Hepatocyte (in vitro differentiated cells): ENCODE results near the gene RAPGEF4. TPM values are rescaled to one million over a fixed set of nuclear protein-coding genes. Genes with fewer than 3 reads are reported as not detected.

Source experiments
- DNase-seq: peaks from one replicate; pipeline ENCODE4 v3.0.0-alpha.2; 2016; ENCODE audit warnings: low spot score
- H2AFZ ChIP-seq: fragments of 200-600 bp; sonication (generic); 2 replicates; pipeline ENCODE4 v1.6.0; 2016; ENCODE audit warnings: antibody characterized with exemption, mild to moderate bottlenecking
- H3K27ac ChIP-seq: fragments of 200-600 bp; sonication (generic); 2 replicates; pipeline ENCODE4 v1.5.1; 2016; ENCODE audit warnings: mild to moderate bottlenecking
- H3K27me3 ChIP-seq: fragments of 200-600 bp; sonication (generic); 2 replicates; pipeline ENCODE4 v1.6.1; 2016
- H3K36me3 ChIP-seq: fragments of 200-600 bp; sonication (generic); replicated peaks from 2 replicates; pipeline ENCODE4 v1.5.1; 2016; ENCODE audit warnings: low read depth; ENCODE audit not compliant: insufficient read depth
- H3K4me1 ChIP-seq: fragments of 200-600 bp; sonication (generic); 2 replicates; pipeline ENCODE4 v1.5.1; 2016; ENCODE audit warnings: mild to moderate bottlenecking, moderate library complexity; ENCODE audit not compliant: insufficient read depth
- H3K4me2 ChIP-seq: fragments of 200-600 bp; sonication (generic); 2 replicates; pipeline ENCODE4 v1.6.0; 2016
- H3K4me3 ChIP-seq: fragments of 200-600 bp; sonication (generic); 2 replicates; pipeline ENCODE4 v1.5.1; 2016; ENCODE audit warnings: mild to moderate bottlenecking
- H3K79me2 ChIP-seq: fragments of 200-600 bp; sonication (generic); 2 replicates; pipeline ENCODE4 v1.6.0; 2017; ENCODE audit warnings: mild to moderate bottlenecking
- H3K9me2 ChIP-seq: fragments of 200-600 bp; sonication (generic); replicated peaks from 2 replicates; pipeline ENCODE4 v1.6.0; 2017; ENCODE audit warnings: mild to moderate bottlenecking; ENCODE audit not compliant: insufficient read depth
- H3K9me3 ChIP-seq: fragments of 200-600 bp; sonication (generic); 2 replicates; pipeline ENCODE4 v1.5.1; 2016; ENCODE audit warnings: low read depth, mild to moderate bottlenecking
- H4K20me1 ChIP-seq: fragments of 200-600 bp; sonication (generic); 2 replicates; pipeline ENCODE4 v1.6.0; 2016; ENCODE audit warnings: mild to moderate bottlenecking; ENCODE audit not compliant: insufficient read depth, poor library complexity, severe bottlenecking
- EZH2 ChIP-seq: fragments of 200-600 bp; sonication (generic); IDR thresholded peaks from 2 replicates; pipeline ENCODE4 v1.6.1; 2016; ENCODE audit warnings: antibody characterized with exemption, mild to moderate bottlenecking, borderline replicate concordance
- EZH2phosphoT487 ChIP-seq: fragments of 200-600 bp; sonication (generic); IDR thresholded peaks from one replicate; pipeline ENCODE4 v1.6.1; 2018; ENCODE audit warnings: antibody characterized with exemption, mild to moderate bottlenecking, low read depth, moderate library complexity; ENCODE audit not compliant: unreplicated experiment, severe bottlenecking
- WGBS: methylation state at CpG from one replicate; pipeline ENCODE4 v1.1.6; 2016; ENCODE audit warnings: low lambda C conversion rate; ENCODE audit errors: missing lambda C conversion rate; 5-methylcytosine and 5-hydroxymethylcytosine counted together
- polyA plus RNA-seq: library from polyadenylated mRNA; unstranded; fragments of >200 nt; fragmentation: Nextera tagmentation; extraction: Ambion mirVana; gene quantifications from 2 replicates; pipeline ENCODE4 v1.2.1, GENCODE V29; 2016
- total RNA-seq: library from RNA; depleted of rRNA; stranded (reverse); fragments of >200 nt; gene quantifications from 2 replicates; pipeline ENCODE4 v1.2.3, GENCODE V29; 2014
- TF ChIP-seq, protein P1 (sequence below): fragments of 200-600 bp; sonication (generic); IDR thresholded peaks from 2 replicates; pipeline ENCODE4 v1.5.1; 2016; ENCODE audit warnings: antibody characterized with exemption, mild to moderate bottlenecking; ENCODE audit not compliant: poor library complexity

Gene RAPGEF4
- total and polyA plus RNA-seq, 2 experiments from 2014 or later = 1.9 to 2.0 TPM

DNA sequence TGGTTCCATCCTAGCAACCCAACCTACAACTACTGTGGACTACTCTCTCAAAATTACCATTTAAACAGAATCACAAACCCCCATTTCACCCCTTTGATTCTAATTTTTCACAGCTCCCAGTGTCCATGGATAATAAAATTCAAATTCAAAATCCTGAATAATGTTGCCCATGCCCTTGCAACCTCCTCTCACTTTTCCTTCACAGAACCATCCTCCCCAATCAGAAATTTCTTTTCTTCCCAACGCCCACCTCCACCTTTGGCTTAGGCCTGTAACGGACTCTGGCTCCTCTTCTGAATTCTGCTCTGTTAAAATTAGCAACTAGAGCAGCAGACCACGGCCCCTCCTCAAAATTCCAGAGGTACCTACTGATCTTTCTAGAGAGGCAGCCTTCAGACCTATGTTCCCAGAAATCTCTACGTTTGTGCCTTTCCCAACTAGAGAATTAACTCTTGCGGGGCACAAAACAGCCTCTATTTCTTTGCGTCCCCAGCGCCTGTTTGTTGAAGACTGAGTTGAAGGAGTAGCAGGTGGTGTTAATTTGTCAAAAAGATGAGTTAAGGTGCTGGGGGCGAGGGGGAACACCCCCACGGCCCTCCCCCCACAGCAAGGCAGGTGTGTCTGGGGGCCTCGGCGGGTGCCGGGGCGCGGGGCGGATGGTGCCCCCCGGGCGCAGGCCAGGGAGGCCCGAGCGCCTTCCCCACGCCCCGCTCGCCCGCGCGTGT, 339.6 kb downstream of the RAPGEF4 start:
- peak overlapping the region; percentile 88 for H3K27ac ChIP-seq
- H3K4me1 ChIP-seq = no peaks in the 10 kb centered on the region
- H4K20me1 ChIP-seq = no peaks in the 10 kb centered on the region
- H3K4me2 ChIP-seq = peak overlapping the region; percentile 86
- H3K27me3 ChIP-seq = no peaks in the 10 kb centered on the region
- H3K9me2 ChIP-seq = no peaks in the 10 kb centered on the region
- peaks cover 37% of the 10 kb centered on the region for H3K79me2 ChIP-seq
- peak overlapping the region; percentile 57 for H3K4me3 ChIP-seq
- DNase-seq = no peak
- H2AFZ ChIP-seq = peak overlapping the region; percentile 88
- H3K9me3 ChIP-seq = no peaks in the 10 kb centered on the region
- no peak for TF ChIP-seq EZH2
- no peak for TF ChIP-seq EZH2phosphoT487
- TF ChIP-seq, protein P1, sequence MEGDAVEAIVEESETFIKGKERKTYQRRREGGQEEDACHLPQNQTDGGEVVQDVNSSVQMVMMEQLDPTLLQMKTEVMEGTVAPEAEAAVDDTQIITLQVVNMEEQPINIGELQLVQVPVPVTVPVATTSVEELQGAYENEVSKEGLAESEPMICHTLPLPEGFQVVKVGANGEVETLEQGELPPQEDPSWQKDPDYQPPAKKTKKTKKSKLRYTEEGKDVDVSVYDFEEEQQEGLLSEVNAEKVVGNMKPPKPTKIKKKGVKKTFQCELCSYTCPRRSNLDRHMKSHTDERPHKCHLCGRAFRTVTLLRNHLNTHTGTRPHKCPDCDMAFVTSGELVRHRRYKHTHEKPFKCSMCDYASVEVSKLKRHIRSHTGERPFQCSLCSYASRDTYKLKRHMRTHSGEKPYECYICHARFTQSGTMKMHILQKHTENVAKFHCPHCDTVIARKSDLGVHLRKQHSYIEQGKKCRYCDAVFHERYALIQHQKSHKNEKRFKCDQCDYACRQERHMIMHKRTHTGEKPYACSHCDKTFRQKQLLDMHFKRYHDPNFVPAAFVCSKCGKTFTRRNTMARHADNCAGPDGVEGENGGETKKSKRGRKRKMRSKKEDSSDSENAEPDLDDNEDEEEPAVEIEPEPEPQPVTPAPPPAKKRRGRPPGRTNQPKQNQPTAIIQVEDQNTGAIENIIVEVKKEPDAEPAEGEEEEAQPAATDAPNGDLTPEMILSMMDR = no peak
- no peaks in the 10 kb centered on the region for H3K36me3 ChIP-seq
- WGBS = 7% methylated on average over 15 of the region's 25 CpGs

DNA sequence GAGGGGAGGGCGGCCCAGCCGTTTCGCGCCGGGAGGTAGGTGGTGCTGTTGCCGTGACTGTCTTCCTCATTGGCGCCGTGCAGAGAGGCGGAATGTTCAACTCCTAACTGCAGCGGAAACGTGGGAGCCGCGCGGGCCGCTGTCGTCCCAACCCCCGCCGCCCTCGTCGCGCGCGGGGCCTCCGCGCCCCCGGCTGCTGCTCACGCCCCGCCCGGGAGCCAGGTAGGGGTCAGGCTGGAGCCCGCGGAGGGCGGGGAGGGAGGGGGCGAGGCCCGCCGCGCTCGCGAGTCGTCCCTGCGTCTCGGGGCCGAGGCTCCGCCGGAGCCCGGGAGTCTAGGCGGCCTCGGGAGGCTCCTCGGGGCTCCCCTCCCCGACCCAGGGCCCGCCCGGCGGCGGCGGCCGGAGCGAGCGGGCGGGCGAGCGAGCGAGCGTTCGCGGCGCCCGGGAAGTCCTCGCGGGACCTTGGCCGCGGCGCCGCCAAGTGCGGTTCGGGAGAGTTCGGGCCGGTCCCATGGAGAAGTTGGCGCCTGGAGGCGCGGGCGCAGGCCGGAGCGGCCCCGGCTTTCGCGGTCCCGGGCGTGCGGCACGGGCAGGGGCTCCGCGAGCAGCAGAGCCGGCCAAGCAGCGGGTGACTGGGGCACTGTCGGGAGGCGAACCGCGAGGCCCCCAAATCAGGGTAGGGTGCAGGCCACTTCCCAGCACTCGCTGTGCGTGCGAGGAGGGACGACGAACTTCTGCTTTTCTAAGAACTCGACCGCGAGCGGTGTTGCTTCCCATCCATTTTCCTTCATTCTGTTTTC, 340.3 kb downstream of the RAPGEF4 start, which contains the start of gene MAP3K20:
Gene MAP3K20 (plus strand): TSS at position 66 of the 800 bp plus-strand sequence. CDS start 15,186 bp downstream, outside the sequence.
- under 1% methylated on average over 44 of the region's 106 CpGs for WGBS
- Histone ChIP-seq H3K4me2 (peak within 1 kb of the TSS; percentile 86), H3K9me2 (no peaks in the 10 kb centered on the region), H4K20me1 (no peaks in the 10 kb centered on the region), H3K36me3 (no peaks in the 10 kb centered on the region), H2AFZ (peak within 1 kb of the TSS; percentile 88), H3K9me3 (no peaks in the 10 kb centered on the region), H3K79me2 (peaks cover 45% of the 10 kb centered on the region), H3K4me3 (peak within 1 kb of the TSS; percentile 57), H3K27me3 (no peaks in the 10 kb centered on the region), H3K27ac (peak within 1 kb of the TSS; percentile 88), H3K4me1 (no peaks in the 10 kb centered on the region)
- TF ChIP-seq EZH2 = no peak
- TF ChIP-seq, protein P1 = peak; percentile 48
- TF ChIP-seq EZH2phosphoT487 = no peak
- peak; percentile 83 for DNase-seq

- TF ChIP-seq EZH2phosphoT487 = no peak
- H3K9me2 ChIP-seq = no peaks in the 10 kb centered on the region
- peak overlapping the region; percentile 86 for H3K4me2 ChIP-seq
- no peaks in the 10 kb centered on the region for H3K36me3 ChIP-seq
- no peaks in the 10 kb centered on the region for H3K9me3 ChIP-seq
- H3K27ac ChIP-seq = peak overlapping the region; percentile 88
- no peaks in the 10 kb centered on the region for H3K4me1 ChIP-seq
- no peaks in the 10 kb centered on the region for H4K20me1 ChIP-seq
- peaks cover 53% of the 10 kb centered on the region for H3K79me2 ChIP-seq
- H2AFZ ChIP-seq = peak overlapping the region; percentile 88
- no peaks in the 10 kb centered on the region for H3K27me3 ChIP-seq
- 4% methylated on average over 27 of the region's 27 CpGs for WGBS
- peak; percentile 55 for DNase-seq
- H3K4me3 ChIP-seq = peak overlapping the region; percentile 57
These were observed 341.1 kb downstream of the RAPGEF4 start for GRCh38 chr2:173076581-173077345.
